ENCODE measurements around the gene NCKAP5. TPM values are rescaled to one million over a fixed set of nuclear protein-coding genes. Genes with fewer than 3 reads are reported as not detected.

NCKAP5 gene
- total and polyA plus RNA-seq, 9 of the 15 experiments (the other 6 are each of a cell fraction or from before 2014, with no cell fraction given), result not detected

GRCh38 chr2:132825601-132826000, 742.7 kb downstream of the NCKAP5 start:
- CTCF ChIA-PET (ENCODE audit: low intra/inter-chr PET ratio), result no interaction called here
- no peak overlapping the region for H3K4me3 ChIP-seq
- no peak overlapping the region for H2AFZ ChIP-seq (ENCODE audit: low read depth, low read length)
- H3K27ac ChIP-seq (ENCODE audit: extremely low read depth, low read depth, low read length), result no peak overlapping the region
- TF ChIP-seq THRAP3 (IDR thresholded peaks at IDR 0.05; ENCODE audit: borderline replicate concordance) (no peak), ETV1 (tag; conservative IDR thresholded peaks at IDR 0.05; ENCODE audit: low read depth) (no peak), CTBP1 (IDR thresholded peaks at IDR 0.05; ENCODE audit: borderline replicate concordance) (no peak), TGIF2 (CRISPR knock-in tag; IDR thresholded peaks at IDR 0.05) (no peak), STAT6 (CRISPR knock-in tag; IDR thresholded peaks at IDR 0.05) (no peak), ID3 (CRISPR knock-in tag; IDR thresholded peaks at IDR 0.05) (no peak), ID3 (tag; IDR thresholded peaks at IDR 0.05) (no peak), STAT5B (CRISPR knock-in tag; IDR thresholded peaks at IDR 0.05) (no peak), ZHX1 (conservative IDR thresholded peaks at IDR 0.05; ENCODE audit: low read length) (no peak), PATZ1 (CRISPR knock-in tag; IDR thresholded peaks at IDR 0.05; ENCODE audit: borderline replicate concordance) (no peak), ZNF24 (IDR thresholded peaks at IDR 0.05) (no peak), BHLHE40 (IDR thresholded peaks at IDR 0.05; ENCODE audit: low read length) (no peak), NR2C2 (CRISPR knock-in tag; IDR thresholded peaks at IDR 0.05) (no peak), NR2C2 (tag; IDR thresholded peaks at IDR 0.05) (no peak)
- H3K79me2 ChIP-seq (ENCODE audit: control insufficient read depth, insufficient read depth, low read length), result no peaks in the 10 kb centered on the region
- no peaks in the 10 kb centered on the region for H3K4me1 ChIP-seq (replicated peaks in 1 of 2; ENCODE audit: control insufficient read depth in 2 of 2, insufficient read depth in 2 of 2, low read length in 2 of 2)
- POLR2A ChIA-PET, result no interaction called here
- no peaks in the 10 kb centered on the region for H3K27me3 ChIP-seq (ENCODE audit: control insufficient read depth in 2 of 2, insufficient read depth in 2 of 2, low read length in 2 of 2)
- H3K4me2 ChIP-seq (ENCODE audit: insufficient read depth, low read length), result no peak overlapping the region
- H3K9ac ChIP-seq (ENCODE audit: insufficient read depth in 1 of 2, low read depth in 2 of 2, low read length in 2 of 2), result no peak overlapping the region
- H3K9me3 ChIP-seq (replicated peaks; ENCODE audit: control insufficient read depth, insufficient read depth, low read depth, low read length), result no peaks in the 10 kb centered on the region
- no TSS peak for BruUV-seq (replicated peaks)
- FAIRE-seq (no peak), ATAC-seq (no peak), DNase-seq (ENCODE audit: extremely low read depth in 1 of 4, low spot score in 3 of 4) (no peak)
- H3K36me3 ChIP-seq (ENCODE audit: control insufficient read depth, insufficient read depth, low read length), result no peaks in the 10 kb centered on the region
- H3K9me1 ChIP-seq (ENCODE audit: control insufficient read depth, insufficient read depth, low read length), result no peaks in the 10 kb centered on the region
- no peaks in the 10 kb centered on the region for H4K20me1 ChIP-seq (replicated peaks; ENCODE audit: control insufficient read depth, insufficient read depth, low read length)
- in situ Hi-C loops (cut with MboI), result no loop called here
- WGBS (ENCODE audit: insufficient coverage, low coverage, missing lambda C conversion rate), result 0% methylated on average over 2 of the region's 2 CpGs
- intact Hi-C loops (cut with micrococcal nuclease), result no loop called here

Data from K562 (cell line).